H9 (cell line): ENCODE measurements around the gene PHF21B. TPM values are rescaled to one million over a fixed set of nuclear protein-coding genes. Genes with fewer than 3 reads are reported as not detected.

ENCODE experiments used
- DNase-seq: peaks from one replicate; pipeline ENCODE4 v3.0.0-alpha.2; 2017
- H2AFZ ChIP-seq: one replicate; pipeline ENCODE4 v1.6.1; 2013; ENCODE audit warnings: mild to moderate bottlenecking, low read length, control low read depth, moderate library complexity
- H2AK5ac ChIP-seq: 2 replicates; pipeline ENCODE4 v1.6.1; 2013; ENCODE audit warnings: low read length, control low read depth, mixed read lengths; ENCODE audit not compliant: insufficient read length
- H2BK120ac ChIP-seq: one replicate; pipeline ENCODE4 v1.6.1; 2013; ENCODE audit warnings: low read depth, mild to moderate bottlenecking, low read length, control low read depth, inconsistent platforms; ENCODE audit not compliant: poor library complexity, severe bottlenecking
- H2BK12ac ChIP-seq: 2 replicates; pipeline ENCODE4 v1.6.1; 2013; ENCODE audit warnings: low read length, control low read depth, mixed read lengths, low read depth; ENCODE audit not compliant: insufficient read length
- H2BK15ac ChIP-seq: 2 replicates; pipeline ENCODE4 v1.6.1; 2013; ENCODE audit warnings: low read depth, low read length, control low read depth
- H2BK20ac ChIP-seq: one replicate; pipeline ENCODE4 v1.6.1; 2013; ENCODE audit warnings: low read depth, mild to moderate bottlenecking, low read length, control low read depth, inconsistent platforms; ENCODE audit not compliant: poor library complexity, severe bottlenecking
- H2BK5ac ChIP-seq: 2 replicates; pipeline ENCODE4 v1.6.1; 2013; ENCODE audit warnings: low read length, control low read depth, mixed read lengths; ENCODE audit not compliant: insufficient read length
- H3K14ac ChIP-seq: 2 replicates; pipeline ENCODE4 v1.6.1; 2013; ENCODE audit warnings: low read length, control low read depth; ENCODE audit not compliant: insufficient read depth
- H3K18ac ChIP-seq: 2 replicates; pipeline ENCODE4 v1.6.1; 2013; ENCODE audit warnings: low read depth, mild to moderate bottlenecking, mixed read lengths, low read length, control low read depth; ENCODE audit not compliant: insufficient read length
- H3K23ac ChIP-seq: 2 replicates; pipeline ENCODE4 v1.6.1; 2013; ENCODE audit warnings: low read length, control low read depth, mixed read lengths, low read depth; ENCODE audit not compliant: insufficient read length
- H3K23me2 ChIP-seq: 2 replicates; pipeline ENCODE4 v1.6.1; 2013; ENCODE audit warnings: low read depth, mild to moderate bottlenecking, mixed read lengths, low read length, control low read depth; ENCODE audit not compliant: insufficient read length, poor library complexity, severe bottlenecking
- H3K27ac ChIP-seq: 2 replicates; pipeline ENCODE4 v1.5.1; 2013; ENCODE audit warnings: low read length, control low read depth, mixed read lengths, low read depth; ENCODE audit not compliant: insufficient read length
- H3K27me3 ChIP-seq: 2 replicates; pipeline ENCODE4 v1.6.1; 2013; ENCODE audit warnings: low read length, control low read depth, inconsistent platforms; ENCODE audit not compliant: insufficient read depth
- H3K4ac ChIP-seq: 2 replicates; pipeline ENCODE4 v1.6.1; 2013; ENCODE audit warnings: low read depth, mild to moderate bottlenecking, control low read depth, inconsistent platforms, low read length, moderate library complexity
- H3K4me1 ChIP-seq: 2 replicates; pipeline ENCODE4 v1.6.1; 2013; ENCODE audit warnings: low read length, control low read depth, inconsistent platforms; ENCODE audit not compliant: insufficient read depth
- H3K4me2 ChIP-seq: 2 replicates; pipeline ENCODE4 v1.6.1; 2013; ENCODE audit warnings: low read length, control low read depth, mixed read lengths; ENCODE audit not compliant: insufficient read length, insufficient read depth
- H3K56ac ChIP-seq: 2 replicates; pipeline ENCODE4 v1.6.1; 2013; ENCODE audit warnings: low read depth, mild to moderate bottlenecking, mixed read lengths, low read length, control low read depth; ENCODE audit not compliant: insufficient read length
- H3K79me1 ChIP-seq: 2 replicates; pipeline ENCODE4 v1.6.1; 2013; ENCODE audit warnings: low read depth, mild to moderate bottlenecking, moderate library complexity, low read length, control low read depth, inconsistent platforms; ENCODE audit not compliant: insufficient read depth, poor library complexity, severe bottlenecking
- H3K79me2 ChIP-seq: 2 replicates; pipeline ENCODE4 v1.6.1; 2013; ENCODE audit warnings: low read length, control low read depth, inconsistent platforms; ENCODE audit not compliant: insufficient read depth
- H3K9ac ChIP-seq: 2 replicates; pipeline ENCODE4 v1.6.1; 2013; ENCODE audit warnings: low read length, control low read depth, mixed read lengths; ENCODE audit not compliant: insufficient read length; ENCODE audit errors: extremely low read depth
- H3K9me3 ChIP-seq: one replicate; pipeline ENCODE4 v1.6.1; 2013; ENCODE audit warnings: low read depth, low read length, inconsistent platforms; ENCODE audit not compliant: control insufficient read depth
- H3T11ph ChIP-seq: one replicate; pipeline ENCODE4 v1.6.1; 2013; ENCODE audit warnings: mild to moderate bottlenecking, low read length, control low read depth, inconsistent platforms
- H4K20me1 ChIP-seq: one replicate; pipeline ENCODE4 v1.6.1; 2013; ENCODE audit not compliant: control insufficient read depth, insufficient read length, insufficient read depth
- H4K5ac ChIP-seq: 2 replicates; pipeline ENCODE4 v1.6.1; 2013; ENCODE audit warnings: low read depth, mild to moderate bottlenecking, mixed read lengths, low read length, control low read depth; ENCODE audit not compliant: insufficient read length
- H4K8ac ChIP-seq: replicated peaks from 2 replicates; pipeline ENCODE4 v1.6.1; 2013; ENCODE audit warnings: low read length, control low read depth, mixed read lengths, low read depth; ENCODE audit not compliant: insufficient read length
- H4K91ac ChIP-seq: 2 replicates; pipeline ENCODE4 v1.6.1; 2013; ENCODE audit warnings: low read depth, mild to moderate bottlenecking, moderate library complexity, mixed read lengths, low read length, control low read depth; ENCODE audit not compliant: insufficient read length
- H3K27ac Mint-ChIP-seq, 3 experiments: 2 replicates in 2 of 3; 3 replicates in 1 of 3; pipeline ENCODE4 v1.8.0; 2020 to 2021; ENCODE audit warnings: mixed read lengths in 3 of 3, mild to moderate bottlenecking in 1 of 3, moderate library complexity in 1 of 3
- H3K27me3 Mint-ChIP-seq: 2 replicates; pipeline ENCODE4 v1.8.0; 2021; ENCODE audit warnings: low read depth, mild to moderate bottlenecking, moderate library complexity, mixed read lengths
- H3K36me3 Mint-ChIP-seq, 3 experiments: 2 replicates in 2 of 3; 3 replicates in 1 of 3; pipeline ENCODE4 v1.8.0; 2020 to 2021; ENCODE audit warnings: low read depth in 3 of 3, mixed read lengths in 3 of 3; ENCODE audit not compliant: insufficient read depth in 1 of 3
- H3K4me1 Mint-ChIP-seq, 2 experiments: 2 replicates each; pipeline ENCODE4 v1.8.0; 2020; ENCODE audit warnings: mixed read lengths in 2 of 2
- H3K4me3 Mint-ChIP-seq, 2 experiments: 2 replicates in 1 of 2; 3 replicates in 1 of 2; pipeline ENCODE4 v1.8.0; 2020 to 2021; ENCODE audit warnings: mild to moderate bottlenecking in 2 of 2, mixed read lengths in 2 of 2, moderate library complexity in 1 of 2
- H3K9me3 Mint-ChIP-seq, 2 experiments: 2 replicates in 1 of 2; 3 replicates in 1 of 2; pipeline ENCODE4 v1.8.0; 2020; ENCODE audit warnings: mild to moderate bottlenecking in 2 of 2, mixed read lengths in 2 of 2, moderate library complexity in 1 of 2
- CTCF ChIP-seq: fragments of 200-600 bp; sonication (generic); conservative IDR thresholded peaks from 3 replicates; pipeline ENCODE4 v1.8.0; 2021; ENCODE audit warnings: antibody characterized with exemption, mild to moderate bottlenecking
- WGBS: extraction: QIAGEN DNeasy Blood & Tissue Kit; methylation state at CpG from one replicate; pipeline ENCODE4 v1.1.7; 2013; ENCODE audit warnings: missing lambda C conversion rate, low lambda C conversion rate, mixed read lengths; ENCODE audit not compliant: insufficient read length; ENCODE audit errors: extremely low coverage; 5-methylcytosine and 5-hydroxymethylcytosine counted together
- total RNA-seq: library from RNA; stranded (reverse); gene quantifications from 2 replicates; pipeline ENCODE4 v1.2.1, GENCODE V29; 2021

PHF21B gene
- total RNA-seq, 1 experiment from 2014 or later: 60.3 TPM

- Histone ChIP-seq H2BK120ac (no peak overlapping the region), H2AFZ (no peak overlapping the region), H2BK5ac (no peak overlapping the region), H3K18ac (no peak overlapping the region), H3K4ac (no peak overlapping the region), H4K20me1 (no peaks in the 10 kb centered on the region), H3K56ac (no peak overlapping the region), H2AK5ac (no peak overlapping the region), H3K14ac (no peak overlapping the region; the same call in 1 of the 2 replicates), H2BK20ac (no peak overlapping the region), H3K23me2 (no peaks in the 10 kb centered on the region), H3K9me3 (peaks cover 8% of the 10 kb centered on the region), H3K9ac (no peak overlapping the region), H4K91ac (no peak overlapping the region), H3T11ph (no peak overlapping the region), H3K79me2 (no peaks in the 10 kb centered on the region), H4K5ac (no peak overlapping the region), H3K4me2 (no peak overlapping the region), H2BK12ac (no peak overlapping the region), H3K4me1 (no peaks in the 10 kb centered on the region), H2BK15ac (no peak overlapping the region), H4K8ac (no peak overlapping the region), H3K27ac (no peak overlapping the region), H3K79me1 (no peaks in the 10 kb centered on the region), H3K27me3 (no peaks in the 10 kb centered on the region), H3K23ac (no peak overlapping the region)
- WGBS: no CpG with 5 or more reads among the region's 5 CpGs
- H3K36me3 Mint-ChIP-seq: peaks cover 18 to 24% (median 21%) of the 10 kb centered on the region in 3 experiments
- no peak for TF ChIP-seq CTCF
- peaks cover 8 to 25% of the 10 kb centered on the region in 2 experiments for H3K4me1 Mint-ChIP-seq
- peak; percentile 66 for DNase-seq
- H3K27ac Mint-ChIP-seq: peak overlapping the region in 2 of 3 experiments; percentile 37 to 78; a peak in 2 of 7 replicates
- H3K4me3 Mint-ChIP-seq: no peak overlapping the region
- H3K9me3 Mint-ChIP-seq: peaks cover 11% of the 10 kb centered on the region in 2 experiments
- H3K27me3 Mint-ChIP-seq: peaks cover 1% of the 10 kb centered on the region; the same call in 1 of the 2 replicates
Measured at GRCh38 chr22:44870021-44870420, 139.8 kb downstream of the PHF21B start.
